ENCODE data around the gene MBOAT1. TPM values are rescaled to one million over a fixed set of nuclear protein-coding genes. Genes with fewer than 3 reads are reported as not detected.

The MBOAT1 gene
- total RNA-seq, 4 donors from 2014 or later: 17.3 to 57.0 (median 45.2) TPM

DNA sequence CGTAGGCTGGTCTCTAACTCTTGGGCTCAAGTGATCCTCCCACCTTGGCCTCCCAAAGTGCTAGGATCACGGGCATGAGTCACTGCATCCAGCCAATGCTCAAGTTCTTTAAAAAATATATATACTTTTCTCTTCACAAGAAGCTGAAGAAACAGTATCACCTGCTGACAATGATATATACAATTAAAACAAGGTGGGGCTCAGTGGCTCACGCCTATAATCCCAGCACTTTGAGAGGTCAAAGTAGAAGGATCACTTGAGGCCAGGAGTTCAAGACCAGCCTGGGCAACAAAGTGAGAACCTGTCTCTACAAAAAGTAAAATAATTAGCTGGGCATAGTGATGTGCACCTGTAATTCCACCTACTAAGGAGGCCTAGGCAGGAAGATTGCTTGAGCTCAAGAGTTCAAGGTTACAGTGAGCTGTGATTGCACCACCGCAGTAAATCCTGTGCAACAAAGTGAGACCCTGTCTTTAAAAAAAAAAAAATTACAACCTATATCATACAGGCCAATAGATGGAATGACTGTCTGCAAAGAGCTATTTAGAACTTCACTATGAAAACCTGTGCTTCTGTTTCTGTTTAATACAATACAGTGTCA is 36.4 kb downstream of the MBOAT1 start:
- Histone ChIP-seq H3K36me3 (no peaks in the 10 kb centered on the region), H3K27me3 (no peaks in the 10 kb centered on the region), H3K4me3 (no peak overlapping the region), H3K9me3 (no peaks in the 10 kb centered on the region), H3K4me1 (peaks cover 0 to 39% (median 1%) of the 10 kb centered on the region in 4 donors), H3K27ac (peak overlapping the region in 1 of 4 donors; percentile 41)
- TF ChIP-seq, protein P1, sequence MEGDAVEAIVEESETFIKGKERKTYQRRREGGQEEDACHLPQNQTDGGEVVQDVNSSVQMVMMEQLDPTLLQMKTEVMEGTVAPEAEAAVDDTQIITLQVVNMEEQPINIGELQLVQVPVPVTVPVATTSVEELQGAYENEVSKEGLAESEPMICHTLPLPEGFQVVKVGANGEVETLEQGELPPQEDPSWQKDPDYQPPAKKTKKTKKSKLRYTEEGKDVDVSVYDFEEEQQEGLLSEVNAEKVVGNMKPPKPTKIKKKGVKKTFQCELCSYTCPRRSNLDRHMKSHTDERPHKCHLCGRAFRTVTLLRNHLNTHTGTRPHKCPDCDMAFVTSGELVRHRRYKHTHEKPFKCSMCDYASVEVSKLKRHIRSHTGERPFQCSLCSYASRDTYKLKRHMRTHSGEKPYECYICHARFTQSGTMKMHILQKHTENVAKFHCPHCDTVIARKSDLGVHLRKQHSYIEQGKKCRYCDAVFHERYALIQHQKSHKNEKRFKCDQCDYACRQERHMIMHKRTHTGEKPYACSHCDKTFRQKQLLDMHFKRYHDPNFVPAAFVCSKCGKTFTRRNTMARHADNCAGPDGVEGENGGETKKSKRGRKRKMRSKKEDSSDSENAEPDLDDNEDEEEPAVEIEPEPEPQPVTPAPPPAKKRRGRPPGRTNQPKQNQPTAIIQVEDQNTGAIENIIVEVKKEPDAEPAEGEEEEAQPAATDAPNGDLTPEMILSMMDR (IDR thresholded peaks at IDR 0.05): no peak
- TF ChIP-seq POLR2A (IDR thresholded peaks at IDR 0.05): no peak
- no peak for DNase-seq

DNA sequence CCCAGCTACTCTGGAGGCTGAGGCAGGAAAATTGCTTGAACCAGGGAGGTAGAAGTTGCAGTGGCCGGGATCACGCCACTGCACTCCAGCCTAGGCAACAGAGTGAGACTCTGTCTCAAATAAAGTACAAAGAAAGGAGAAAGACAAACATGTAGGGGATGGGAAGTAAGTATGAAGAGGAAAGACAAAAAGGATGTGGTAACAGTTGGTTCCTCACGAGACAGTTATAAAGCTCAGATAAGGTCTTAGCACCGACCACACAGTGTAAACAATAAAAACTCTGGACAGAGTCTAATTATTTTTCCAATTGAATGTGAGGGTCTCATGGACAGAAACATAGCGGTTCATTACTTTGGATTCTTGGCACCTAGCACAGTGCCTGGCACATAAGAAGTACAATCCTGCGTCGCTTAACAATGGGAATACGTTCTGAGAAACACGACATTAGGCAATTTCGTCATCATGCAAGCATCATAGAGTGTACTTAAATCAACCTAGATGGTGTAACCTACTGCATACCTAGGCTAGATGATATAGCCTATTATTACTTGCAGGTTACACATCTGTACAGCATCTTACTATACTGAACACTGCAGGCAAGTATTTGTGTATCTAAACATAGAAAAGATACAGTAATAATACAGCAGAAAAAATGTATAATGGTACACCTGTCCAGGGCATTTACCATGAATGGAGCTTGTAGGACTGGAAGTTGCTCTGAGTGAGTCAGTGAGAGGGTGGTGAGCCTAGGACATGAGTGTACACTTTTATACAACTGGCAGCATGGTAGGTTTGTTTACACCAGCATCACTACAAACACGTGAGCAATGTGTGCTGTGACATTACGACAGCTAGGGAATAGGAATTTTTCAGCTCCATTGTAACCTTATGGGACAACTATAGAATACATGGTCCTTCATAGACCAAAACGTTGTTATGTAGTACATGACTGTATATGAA is 38.2 kb downstream of the MBOAT1 start:
- Histone ChIP-seq H3K27me3 (no peaks in the 10 kb centered on the region), H3K4me3 (no peak overlapping the region), H3K27ac (peak overlapping the region in 1 of 4 donors; percentile 2), H3K36me3 (no peaks in the 10 kb centered on the region), H3K4me1 (peaks cover 0 to 45% (median 1%) of the 10 kb centered on the region in 4 donors), H3K9me3 (no peaks in the 10 kb centered on the region)
- no peak for DNase-seq
- no peak for TF ChIP-seq POLR2A (IDR thresholded peaks at IDR 0.05)
- TF ChIP-seq, protein P1 (IDR thresholded peaks at IDR 0.05): no peak

DNA sequence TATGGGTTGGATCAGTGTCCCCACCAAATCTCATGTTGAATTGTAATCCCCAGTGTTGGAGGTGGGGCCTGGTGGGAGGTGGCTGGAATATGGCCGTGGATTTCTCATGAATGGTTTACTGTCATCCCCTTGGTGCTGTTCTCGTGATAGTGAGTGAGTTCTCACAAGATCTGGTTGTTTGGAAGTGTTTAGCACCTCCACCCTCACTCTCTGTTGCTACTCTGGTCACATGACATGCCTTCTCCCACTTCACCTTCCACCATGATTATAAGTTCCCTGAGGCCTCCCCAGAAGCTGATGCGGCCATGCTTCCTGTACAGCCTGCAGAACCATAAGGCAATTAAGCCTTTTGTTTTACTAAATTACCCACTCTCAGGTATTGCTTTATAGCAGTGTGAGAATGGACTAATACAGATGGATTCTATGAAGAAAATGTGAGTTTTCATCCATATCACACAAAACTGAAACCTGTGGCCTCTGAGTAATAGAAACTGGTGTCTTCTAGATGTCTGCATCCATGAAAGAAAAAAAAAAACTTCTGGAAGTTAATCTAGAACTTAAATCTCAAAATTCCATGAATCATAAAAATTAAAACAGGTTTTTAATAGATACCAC is 39.3 kb downstream of the MBOAT1 start:
- H3K9me3 ChIP-seq: no peaks in the 10 kb centered on the region
- H3K36me3 ChIP-seq: no peaks in the 10 kb centered on the region
- no peak for DNase-seq
- no peak overlapping the region for H3K27ac ChIP-seq
- TF ChIP-seq, protein P1 (IDR thresholded peaks at IDR 0.05): no peak
- TF ChIP-seq POLR2A (IDR thresholded peaks at IDR 0.05): no peak
- H3K4me1 ChIP-seq: peaks cover 0 to 43% (median 1%) of the 10 kb centered on the region in 4 donors
- no peaks in the 10 kb centered on the region for H3K27me3 ChIP-seq
- H3K4me3 ChIP-seq: no peak overlapping the region

DNA sequence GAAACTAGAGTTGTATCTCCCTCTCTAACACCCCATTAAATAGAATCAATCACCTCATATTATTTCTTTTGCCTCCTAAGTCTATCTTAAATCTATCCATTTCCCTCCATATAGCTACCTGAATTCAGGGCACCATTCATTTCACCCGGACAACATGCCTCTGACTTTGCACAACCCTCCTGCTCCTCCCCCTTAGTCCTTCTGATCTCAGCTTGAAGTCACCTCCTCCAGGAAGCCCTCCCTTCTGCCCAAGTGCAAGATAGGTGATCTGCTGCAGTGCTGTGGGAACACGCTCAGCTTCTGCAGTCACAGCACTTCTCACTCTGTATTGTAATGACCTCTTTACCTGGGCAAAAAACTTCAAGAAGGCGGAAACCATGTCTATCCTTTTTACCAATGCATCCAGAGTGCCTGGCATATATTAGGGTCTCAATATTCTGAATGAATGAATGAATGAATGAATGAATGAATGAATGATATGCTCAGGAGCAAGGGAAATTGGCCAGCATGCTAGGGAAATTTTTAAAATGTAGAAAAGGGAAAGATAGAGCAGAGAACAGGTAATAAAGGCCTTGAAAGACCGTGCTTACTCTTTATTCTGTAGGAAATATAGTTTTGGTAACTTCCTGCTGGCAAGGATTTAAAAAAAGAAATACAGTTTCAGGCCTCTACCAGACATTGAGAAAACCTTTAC is 41.7 kb downstream of the MBOAT1 start:
- H3K4me1 ChIP-seq: peaks cover 0 to 23% (median 1%) of the 10 kb centered on the region in 4 donors
- no peak overlapping the region for H3K27ac ChIP-seq
- TF ChIP-seq, protein P1 (IDR thresholded peaks at IDR 0.05): no peak
- TF ChIP-seq POLR2A (IDR thresholded peaks at IDR 0.05): no peak
- H3K4me3 ChIP-seq: no peak overlapping the region
- H3K9me3 ChIP-seq: no peaks in the 10 kb centered on the region
- H3K27me3 ChIP-seq: no peaks in the 10 kb centered on the region
- no peak for DNase-seq
- H3K36me3 ChIP-seq: peaks cover 0 to 6% (median 0%) of the 10 kb centered on the region in 3 donors

DNA sequence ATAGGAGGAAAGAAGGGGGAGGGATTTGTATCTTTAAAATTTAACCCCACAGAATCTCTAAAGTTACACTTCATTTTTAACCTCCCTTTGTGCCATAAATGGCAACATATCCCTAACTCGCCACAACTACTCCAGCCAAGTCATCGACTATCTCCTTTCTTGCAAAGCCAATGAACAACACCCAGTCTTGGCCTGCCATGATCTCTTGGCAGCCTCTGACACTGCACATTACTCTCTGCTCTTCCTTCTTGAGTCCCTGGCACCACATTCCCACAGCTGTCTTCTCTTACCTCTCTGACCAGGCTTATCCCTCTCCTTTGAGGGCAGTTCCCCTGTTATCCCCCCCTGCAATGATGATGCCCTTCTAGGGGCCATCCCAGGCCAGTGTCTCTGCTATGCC is 42.5 kb downstream of the MBOAT1 start:
- Histone ChIP-seq H3K4me1 (peaks cover 0 to 16% (median 1%) of the 10 kb centered on the region in 4 donors), H3K27ac (peak overlapping the region in 1 of 4 donors; percentile 17), H3K27me3 (no peaks in the 10 kb centered on the region), H3K4me3 (no peak overlapping the region), H3K36me3 (peaks cover 0 to 6% (median 0%) of the 10 kb centered on the region in 3 donors), H3K9me3 (no peaks in the 10 kb centered on the region)
- TF ChIP-seq POLR2A (IDR thresholded peaks at IDR 0.05): no peak
- TF ChIP-seq, protein P1 (IDR thresholded peaks at IDR 0.05): no peak
- DNase-seq: no peak

Data from Peyer's patch (tissue), 4 donors.